Nephron progenitor cell (in vitro differentiated cells): ENCODE data around the gene DDX46.

Experiments used
- DNase-seq: peaks from one replicate; pipeline ENCODE4 v3.0.0; 2021
- H3K27ac Mint-ChIP-seq: 2 replicates; pipeline ENCODE4 v1.8.0; 2021; ENCODE audit warnings: mild to moderate bottlenecking, moderate library complexity, mixed read lengths
- H3K27me3 Mint-ChIP-seq: 2 replicates; pipeline ENCODE4 v1.8.0; 2021; ENCODE audit warnings: mild to moderate bottlenecking, low read depth, mixed read lengths; ENCODE audit not compliant: poor library complexity
- H3K36me3 Mint-ChIP-seq: 2 replicates; pipeline ENCODE4 v1.8.0; 2021; ENCODE audit warnings: low read depth, mixed read lengths
- H3K4me1 Mint-ChIP-seq: 2 replicates; pipeline ENCODE4 v1.8.0; 2021; ENCODE audit warnings: mixed read lengths
- H3K4me3 Mint-ChIP-seq: 2 replicates; pipeline ENCODE4 v1.8.0; 2021; ENCODE audit warnings: mild to moderate bottlenecking, moderate library complexity, mixed read lengths
- H3K9me3 Mint-ChIP-seq: 2 replicates; pipeline ENCODE4 v1.8.0; 2021; ENCODE audit warnings: mild to moderate bottlenecking, moderate library complexity, mixed read lengths
- CTCF ChIP-seq: fragments of 200-600 bp; sonication (generic); IDR thresholded peaks from 2 replicates; pipeline ENCODE4 v1.5.0; 2021; ENCODE audit warnings: antibody characterized with exemption

DDX46 gene

GRCh38 chr5:134791580-134791979 lies 33.0 kb downstream of the DDX46 start:
- Mint-ChIP-seq H3K9me3 (no peaks in the 10 kb centered on the region), H3K4me1 (no peaks in the 10 kb centered on the region), H3K36me3 (peaks cover 85% of the 10 kb centered on the region), H3K27ac (no peak overlapping the region), H3K27me3 (no peaks in the 10 kb centered on the region), H3K4me3 (no peak overlapping the region)
- no peak for DNase-seq
- TF ChIP-seq CTCF: no peak

GRCh38 chr5:134792286-134792685 lies 33.7 kb downstream of the DDX46 start:
- Mint-ChIP-seq H3K27me3 (no peaks in the 10 kb centered on the region), H3K9me3 (no peaks in the 10 kb centered on the region), H3K27ac (peak overlapping the region; percentile 63), H3K4me1 (no peaks in the 10 kb centered on the region), H3K4me3 (no peak overlapping the region), H3K36me3 (peaks cover 79% of the 10 kb centered on the region)
- no peak for TF ChIP-seq CTCF
- DNase-seq: no peak

GRCh38 chr5:134793111-134793510 lies 34.5 kb downstream of the DDX46 start:
- no peak for TF ChIP-seq CTCF
- H3K27ac Mint-ChIP-seq: no peak overlapping the region
- no peaks in the 10 kb centered on the region for H3K9me3 Mint-ChIP-seq
- H3K27me3 Mint-ChIP-seq: no peaks in the 10 kb centered on the region
- H3K36me3 Mint-ChIP-seq: peaks cover 83% of the 10 kb centered on the region
- H3K4me1 Mint-ChIP-seq: no peaks in the 10 kb centered on the region
- DNase-seq: no peak
- no peak overlapping the region for H3K4me3 Mint-ChIP-seq

GRCh38 chr5:134794082-134794481 lies 35.5 kb downstream of the DDX46 start:
- Mint-ChIP-seq H3K36me3 (peaks cover 86% of the 10 kb centered on the region), H3K4me1 (no peaks in the 10 kb centered on the region), H3K27me3 (no peaks in the 10 kb centered on the region), H3K4me3 (no peak overlapping the region), H3K9me3 (no peaks in the 10 kb centered on the region), H3K27ac (no peak overlapping the region)
- TF ChIP-seq CTCF: no peak
- no peak for DNase-seq

GRCh38 chr5:134794819-134795218 lies 36.2 kb downstream of the DDX46 start:
- H3K27me3 Mint-ChIP-seq: no peaks in the 10 kb centered on the region
- TF ChIP-seq CTCF: no peak
- DNase-seq: no peak
- H3K36me3 Mint-ChIP-seq: peaks cover 81% of the 10 kb centered on the region
- H3K9me3 Mint-ChIP-seq: no peaks in the 10 kb centered on the region
- H3K27ac Mint-ChIP-seq: no peak overlapping the region
- H3K4me1 Mint-ChIP-seq: no peaks in the 10 kb centered on the region
- no peak overlapping the region for H3K4me3 Mint-ChIP-seq

GRCh38 chr5:134798468-134798867 lies 39.9 kb downstream of the DDX46 start:
- no peaks in the 10 kb centered on the region for H3K27me3 Mint-ChIP-seq
- H3K36me3 Mint-ChIP-seq: peaks cover 75% of the 10 kb centered on the region
- H3K9me3 Mint-ChIP-seq: no peaks in the 10 kb centered on the region
- no peak for DNase-seq
- H3K4me1 Mint-ChIP-seq: no peaks in the 10 kb centered on the region
- TF ChIP-seq CTCF: no peak
- no peak overlapping the region for H3K4me3 Mint-ChIP-seq
- H3K27ac Mint-ChIP-seq: peak overlapping the region; percentile 17
